Measurements from ENCODE around the gene PRKN. TPM values are rescaled to one million over a fixed set of nuclear protein-coding genes. Genes with fewer than 3 reads are reported as not detected.

The PRKN gene
- total and polyA plus RNA-seq, 10 donors = 0.23 to 14.1 (median 7.0) TPM

DNA sequence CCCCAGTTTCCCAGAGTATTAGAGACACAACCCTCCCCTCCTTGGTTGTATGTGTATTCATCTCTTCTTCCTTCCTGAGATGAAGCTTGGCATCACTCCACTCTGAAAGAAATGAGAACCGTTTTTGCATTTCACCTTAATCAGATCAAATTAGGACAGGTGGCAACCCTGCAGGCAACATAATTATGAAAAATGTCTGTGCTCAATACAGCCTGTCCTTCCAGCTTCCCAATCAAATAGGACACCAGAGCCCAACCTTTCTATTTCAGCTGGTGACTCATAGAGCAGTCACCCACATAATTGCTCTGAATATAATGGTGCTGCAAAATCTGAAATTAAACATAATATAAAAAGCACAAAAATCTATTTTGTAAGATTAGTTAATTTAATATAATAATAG is 1143.5 kb downstream of the PRKN start:
- no peak overlapping the region for H3K27ac ChIP-seq
- no peaks in the 10 kb centered on the region for H3K4me1 ChIP-seq
- no peaks in the 10 kb centered on the region for H3K27me3 ChIP-seq (replicated peaks in 1 of 7)
- WGBS, 5 donors = 44 to 79% (median 55%) methylated on average over 1 of the region's 1 CpG
- no peaks in the 10 kb centered on the region for H3K9me3 ChIP-seq
- H3K36me3 ChIP-seq = no peaks in the 10 kb centered on the region
- H3K4me3 ChIP-seq = no peak overlapping the region
- no peak for DNase-seq
- intact Hi-C loops (cut with DNase I; ENCODE audit: low total_unique reads) = no loop called here
- no peak for TF ChIP-seq POLR2A (IDR thresholded peaks at IDR 0.05)
- TF ChIP-seq POLR2AphosphoS5 (IDR thresholded peaks at IDR 0.05) = no peak
- TF ChIP-seq, protein P1, sequence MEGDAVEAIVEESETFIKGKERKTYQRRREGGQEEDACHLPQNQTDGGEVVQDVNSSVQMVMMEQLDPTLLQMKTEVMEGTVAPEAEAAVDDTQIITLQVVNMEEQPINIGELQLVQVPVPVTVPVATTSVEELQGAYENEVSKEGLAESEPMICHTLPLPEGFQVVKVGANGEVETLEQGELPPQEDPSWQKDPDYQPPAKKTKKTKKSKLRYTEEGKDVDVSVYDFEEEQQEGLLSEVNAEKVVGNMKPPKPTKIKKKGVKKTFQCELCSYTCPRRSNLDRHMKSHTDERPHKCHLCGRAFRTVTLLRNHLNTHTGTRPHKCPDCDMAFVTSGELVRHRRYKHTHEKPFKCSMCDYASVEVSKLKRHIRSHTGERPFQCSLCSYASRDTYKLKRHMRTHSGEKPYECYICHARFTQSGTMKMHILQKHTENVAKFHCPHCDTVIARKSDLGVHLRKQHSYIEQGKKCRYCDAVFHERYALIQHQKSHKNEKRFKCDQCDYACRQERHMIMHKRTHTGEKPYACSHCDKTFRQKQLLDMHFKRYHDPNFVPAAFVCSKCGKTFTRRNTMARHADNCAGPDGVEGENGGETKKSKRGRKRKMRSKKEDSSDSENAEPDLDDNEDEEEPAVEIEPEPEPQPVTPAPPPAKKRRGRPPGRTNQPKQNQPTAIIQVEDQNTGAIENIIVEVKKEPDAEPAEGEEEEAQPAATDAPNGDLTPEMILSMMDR (IDR thresholded peaks at IDR 0.05 in 8 of 11, conservative IDR thresholded peaks at IDR 0.05 in 3 of 11) = no peak

DNA sequence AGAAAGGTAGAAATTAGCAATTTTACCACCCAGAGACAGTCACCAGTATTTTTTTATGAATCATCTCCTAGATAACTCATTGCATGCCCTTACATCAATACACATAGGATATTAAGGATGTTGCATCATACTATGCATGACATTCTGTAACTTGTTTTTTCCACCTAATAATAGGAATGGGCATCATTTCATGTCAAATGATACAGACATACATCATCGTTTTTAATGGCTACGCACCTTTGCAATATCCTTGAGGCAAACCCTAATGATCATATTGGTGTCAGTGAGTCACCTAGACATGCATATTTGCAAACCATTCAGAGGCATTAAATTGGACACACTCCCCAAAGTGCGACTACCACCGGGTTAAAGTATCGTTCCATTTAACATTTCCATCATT is 1144.0 kb downstream of the PRKN start:
- no peaks in the 10 kb centered on the region for H3K4me1 ChIP-seq
- WGBS, 5 donors = 89 to 98% (median 94%) methylated on average over 5 of the region's 5 CpGs
- intact Hi-C loops (cut with DNase I; ENCODE audit: low total_unique reads) = no loop called here
- no peak overlapping the region for H3K27ac ChIP-seq
- H3K4me3 ChIP-seq = no peak overlapping the region
- no peaks in the 10 kb centered on the region for H3K9me3 ChIP-seq
- no peaks in the 10 kb centered on the region for H3K36me3 ChIP-seq
- H3K27me3 ChIP-seq (replicated peaks in 1 of 7) = no peaks in the 10 kb centered on the region
- DNase-seq = no peak
- no peak for TF ChIP-seq POLR2A (IDR thresholded peaks at IDR 0.05)
- TF ChIP-seq POLR2AphosphoS5 (IDR thresholded peaks at IDR 0.05) = no peak
- TF ChIP-seq, protein P1 (IDR thresholded peaks at IDR 0.05 in 8 of 11, conservative IDR thresholded peaks at IDR 0.05 in 3 of 11) = no peak

DNA sequence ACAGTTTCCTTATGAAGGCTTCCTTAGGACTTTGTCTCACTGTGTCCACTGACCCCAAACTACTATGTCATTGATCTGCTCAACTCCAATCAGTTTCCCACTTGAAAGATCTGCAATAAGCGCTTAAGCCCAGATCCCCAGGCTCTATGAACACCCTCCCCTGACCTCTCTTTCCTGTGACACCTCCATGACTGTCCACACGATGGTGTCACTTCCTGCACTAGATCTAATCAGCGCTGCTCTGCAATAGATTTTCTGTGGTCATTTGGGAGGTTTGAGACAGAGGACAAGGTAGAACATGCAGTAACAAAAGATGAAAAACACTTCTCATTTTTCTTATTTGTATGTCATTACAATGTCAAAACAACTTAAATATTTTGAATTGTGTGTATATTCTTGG is 1149.1 kb downstream of the PRKN start:
- no peak for DNase-seq
- TF ChIP-seq POLR2AphosphoS5 (IDR thresholded peaks at IDR 0.05) = no peak
- TF ChIP-seq POLR2A (IDR thresholded peaks at IDR 0.05) = no peak
- TF ChIP-seq, protein P1 (IDR thresholded peaks at IDR 0.05 in 8 of 11, conservative IDR thresholded peaks at IDR 0.05 in 3 of 11) = no peak
- no peaks in the 10 kb centered on the region for H3K36me3 ChIP-seq
- H3K27me3 ChIP-seq (replicated peaks in 1 of 7) = no peaks in the 10 kb centered on the region
- no peaks in the 10 kb centered on the region for H3K4me1 ChIP-seq
- H3K9me3 ChIP-seq = no peaks in the 10 kb centered on the region
- 25 to 44% (median 32%) methylated on average over 3 of the region's 3 CpGs for WGBS, 5 donors
- intact Hi-C loops (cut with DNase I; ENCODE audit: low total_unique reads) = no loop called here
- H3K27ac ChIP-seq = no peak overlapping the region
- no peak overlapping the region for H3K4me3 ChIP-seq

DNA sequence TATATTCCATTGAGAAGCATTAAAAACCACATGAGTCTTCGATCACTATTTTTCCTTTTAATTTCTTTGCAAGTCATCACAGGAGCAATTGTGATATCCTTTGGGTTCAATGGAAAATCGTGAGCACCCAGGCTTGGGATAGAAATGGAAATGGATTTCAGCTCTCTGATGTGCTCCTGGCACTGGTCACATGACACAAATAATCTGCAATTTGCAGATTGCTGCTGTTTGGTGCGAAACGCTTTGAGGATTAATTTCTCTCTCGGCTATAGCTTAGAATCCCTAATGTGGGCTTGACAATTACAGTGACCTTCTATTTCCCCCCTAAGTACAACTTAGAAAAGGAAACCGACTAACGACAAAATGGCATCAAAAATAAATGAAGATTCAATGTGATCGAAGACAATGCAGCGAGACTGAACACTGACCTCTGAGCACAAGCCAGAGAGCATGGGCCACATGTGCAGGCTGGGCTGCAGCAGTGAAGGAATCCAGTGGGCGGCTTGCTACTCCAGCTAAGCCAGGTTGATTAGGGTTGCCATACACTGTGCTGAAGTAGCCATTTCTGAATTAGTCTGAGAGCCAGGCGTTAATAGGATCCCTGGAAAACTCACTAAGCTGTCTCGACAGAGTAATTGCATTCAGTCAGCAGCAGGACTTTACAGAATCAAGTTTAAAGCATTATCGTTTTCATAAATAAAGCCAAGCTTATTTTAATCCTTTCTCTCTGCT is 1151.9 kb downstream of the PRKN start:
- TF ChIP-seq POLR2A (IDR thresholded peaks at IDR 0.05) = no peak
- TF ChIP-seq, protein P1 (IDR thresholded peaks at IDR 0.05 in 8 of 11, conservative IDR thresholded peaks at IDR 0.05 in 3 of 11) = no peak
- TF ChIP-seq POLR2AphosphoS5 (IDR thresholded peaks at IDR 0.05) = no peak
- WGBS, 5 donors = 79 to 87% (median 85%) methylated on average over 13 of the region's 13 CpGs
- Histone ChIP-seq H3K36me3 (no peaks in the 10 kb centered on the region), H3K27me3 (replicated peaks in 1 of 7) (no peaks in the 10 kb centered on the region), H3K9me3 (peaks cover 0 to 10% (median 0%) of the 10 kb centered on the region in 8 donors), H3K4me1 (no peaks in the 10 kb centered on the region), H3K27ac (no peak overlapping the region), H3K4me3 (no peak overlapping the region)
- intact Hi-C loops (cut with DNase I; ENCODE audit: low total_unique reads) = no loop called here
- DNase-seq = no peak
